Activated naive CD4-positive, alpha-beta T cell treated with anti-CD3 and anti-CD28 coated beads, Interleukin-2, amount 50 U/mL, for 16 hours (primary cell): Measurements from ENCODE around the gene LAMA5.

ENCODE experiments used
- DNase-seq: peaks from one replicate; pipeline ENCODE4 v3.0.0-alpha.2; 2020

Gene LAMA5

DNA sequence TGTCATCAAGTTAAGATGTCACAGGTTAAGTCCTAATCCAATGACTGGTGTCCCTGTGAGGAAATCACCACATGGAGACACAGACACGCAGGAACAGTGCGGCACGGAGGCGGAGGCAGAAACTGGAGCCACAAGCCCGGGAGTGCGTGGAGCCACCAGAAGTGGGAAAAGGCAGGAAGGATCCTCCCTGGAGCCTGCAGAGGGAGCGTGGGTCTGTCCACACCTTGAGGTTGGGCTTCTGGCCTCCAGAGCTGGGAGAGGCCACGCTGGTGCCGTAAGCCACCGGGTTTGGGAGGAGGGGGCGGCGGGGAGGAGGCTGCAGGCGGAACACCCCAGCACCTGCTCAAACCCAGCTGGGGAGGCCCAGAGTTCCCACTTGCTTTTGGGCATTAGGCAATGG lies 36.2 kb upstream of the LAMA5 start:
- DNase-seq: no peak

DNA sequence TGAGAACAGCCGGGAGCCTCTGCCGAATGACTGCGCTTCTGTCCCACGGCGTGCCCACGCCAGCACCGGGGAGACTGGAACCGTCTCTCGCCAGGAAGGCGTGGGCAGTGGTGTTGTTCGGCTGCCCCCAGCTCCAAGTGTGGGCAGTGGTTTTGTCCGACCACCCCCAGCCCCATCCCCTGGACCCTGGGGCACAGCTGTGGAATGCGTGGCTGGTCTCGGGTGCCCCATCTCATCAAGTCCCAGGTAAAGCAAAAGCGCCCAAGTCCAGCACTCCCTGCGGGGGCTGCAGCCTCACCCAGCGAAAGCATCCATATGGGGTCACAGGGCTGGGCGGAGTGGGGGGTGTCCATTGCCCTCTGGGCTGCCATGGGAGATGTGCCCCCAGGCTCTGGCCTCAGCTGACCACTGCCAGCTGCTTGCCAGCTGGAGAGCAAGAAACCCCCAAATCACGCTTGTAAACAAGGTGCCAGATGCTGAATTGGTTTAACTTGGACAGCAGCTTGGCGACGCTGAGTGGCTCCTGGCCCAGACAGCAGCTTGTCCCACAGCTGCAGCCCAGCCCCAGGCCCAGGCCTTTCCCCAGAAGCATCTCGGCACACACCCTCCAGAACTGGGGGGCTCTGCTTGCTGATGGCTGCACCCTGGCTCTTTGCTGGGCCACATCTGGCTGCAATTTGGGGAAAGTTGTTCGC lies 35.5 kb upstream of the LAMA5 start:
- DNase-seq: no peak

DNA sequence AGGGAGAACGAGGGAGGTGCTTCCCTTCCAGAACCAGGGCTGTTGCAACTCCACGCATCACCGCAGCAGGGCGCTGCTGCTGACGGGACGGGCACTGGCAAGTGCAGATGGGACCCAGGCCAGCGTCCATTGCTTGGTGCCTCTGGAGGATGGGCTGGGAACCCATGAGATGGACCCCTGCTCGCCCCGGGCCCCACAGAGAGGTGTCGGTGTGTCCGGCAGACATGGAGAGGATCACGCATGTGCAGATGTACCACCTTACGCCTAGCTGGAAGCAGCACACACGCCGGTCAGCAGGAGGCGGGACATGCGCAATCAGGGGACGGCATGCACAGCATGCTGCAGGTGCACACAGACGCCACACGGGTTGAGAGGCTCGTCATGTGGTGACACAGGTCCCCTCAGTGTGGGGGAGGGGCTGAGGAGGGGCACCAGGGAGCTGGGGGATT lies 34.2 kb upstream of the LAMA5 start:
- DNase-seq: no peak

DNA sequence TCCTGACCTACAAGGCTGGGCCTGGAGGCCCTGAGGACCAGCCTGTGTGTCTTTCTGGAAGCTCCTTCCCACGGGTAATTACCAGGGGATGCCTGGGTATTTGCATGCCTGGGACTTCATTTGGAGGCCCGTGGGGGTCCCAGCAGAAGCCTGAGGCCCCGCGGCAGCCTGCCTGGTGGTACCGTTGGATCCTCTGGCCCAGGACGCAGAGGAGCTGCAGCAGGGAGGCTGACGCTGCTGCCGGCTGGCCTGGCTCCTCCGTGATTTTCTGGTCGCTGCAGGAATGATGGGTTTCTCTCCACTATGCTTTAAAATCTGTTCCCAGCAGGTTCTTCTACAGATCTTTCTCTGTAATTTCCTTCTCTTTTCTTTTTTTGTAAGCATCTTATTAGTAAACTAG lies 33.4 kb upstream of the LAMA5 start:
- DNase-seq: no peak

DNA sequence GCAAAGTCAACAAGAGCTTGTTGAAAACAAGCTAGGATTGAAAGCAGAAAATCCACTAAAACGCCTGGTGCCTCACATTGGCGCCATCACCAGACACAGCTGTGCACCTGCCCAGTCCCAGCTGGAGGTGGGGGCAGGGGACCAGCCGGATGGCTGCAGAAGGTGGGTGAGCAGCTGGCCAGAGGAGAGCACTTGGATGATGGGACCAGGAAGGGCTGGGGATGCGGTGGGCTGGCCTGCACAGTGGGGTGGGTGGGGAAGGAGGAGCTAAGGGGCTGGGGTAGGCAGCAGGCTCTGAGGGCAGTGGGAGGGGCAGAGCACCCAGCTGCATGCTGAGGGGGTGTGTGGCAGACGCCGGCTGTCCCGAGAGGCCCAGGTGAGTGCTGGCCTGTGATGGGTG lies 32.9 kb upstream of the LAMA5 start:
- DNase-seq: no peak

DNA sequence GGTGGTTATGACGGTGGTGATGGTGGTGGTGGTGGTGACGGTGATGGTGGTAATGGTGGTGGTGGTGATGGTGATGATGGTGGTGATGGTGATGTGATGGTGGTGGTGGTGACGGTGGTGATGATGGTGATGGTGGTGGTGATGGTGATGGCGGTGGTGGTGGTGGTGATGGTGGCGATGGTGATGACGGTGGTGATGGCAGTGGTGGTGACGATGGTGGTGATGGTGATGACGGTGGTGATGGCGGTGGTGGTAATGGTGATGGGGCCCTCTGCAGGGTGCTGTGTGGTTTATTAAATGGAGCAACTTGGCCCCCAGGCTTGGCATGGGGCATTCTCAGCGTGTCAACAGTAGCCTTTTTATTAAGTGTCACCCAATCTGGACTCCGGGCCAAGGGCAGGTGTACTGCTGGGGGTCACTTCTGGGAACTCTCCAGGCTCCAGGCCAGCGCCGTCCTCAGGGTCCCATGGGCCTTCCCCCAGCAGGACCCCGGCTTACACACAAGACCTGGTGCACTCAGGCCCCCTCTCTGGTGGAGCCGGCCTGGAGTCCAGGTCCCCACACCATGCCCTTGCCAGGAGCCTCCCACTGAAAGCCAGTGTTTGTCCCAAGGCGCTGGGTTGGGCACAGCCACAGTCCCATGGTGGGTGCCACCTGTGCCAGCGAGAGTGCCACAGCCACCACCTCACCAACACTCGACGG lies 31.2 kb upstream of the LAMA5 start:
- no peak for DNase-seq

DNA sequence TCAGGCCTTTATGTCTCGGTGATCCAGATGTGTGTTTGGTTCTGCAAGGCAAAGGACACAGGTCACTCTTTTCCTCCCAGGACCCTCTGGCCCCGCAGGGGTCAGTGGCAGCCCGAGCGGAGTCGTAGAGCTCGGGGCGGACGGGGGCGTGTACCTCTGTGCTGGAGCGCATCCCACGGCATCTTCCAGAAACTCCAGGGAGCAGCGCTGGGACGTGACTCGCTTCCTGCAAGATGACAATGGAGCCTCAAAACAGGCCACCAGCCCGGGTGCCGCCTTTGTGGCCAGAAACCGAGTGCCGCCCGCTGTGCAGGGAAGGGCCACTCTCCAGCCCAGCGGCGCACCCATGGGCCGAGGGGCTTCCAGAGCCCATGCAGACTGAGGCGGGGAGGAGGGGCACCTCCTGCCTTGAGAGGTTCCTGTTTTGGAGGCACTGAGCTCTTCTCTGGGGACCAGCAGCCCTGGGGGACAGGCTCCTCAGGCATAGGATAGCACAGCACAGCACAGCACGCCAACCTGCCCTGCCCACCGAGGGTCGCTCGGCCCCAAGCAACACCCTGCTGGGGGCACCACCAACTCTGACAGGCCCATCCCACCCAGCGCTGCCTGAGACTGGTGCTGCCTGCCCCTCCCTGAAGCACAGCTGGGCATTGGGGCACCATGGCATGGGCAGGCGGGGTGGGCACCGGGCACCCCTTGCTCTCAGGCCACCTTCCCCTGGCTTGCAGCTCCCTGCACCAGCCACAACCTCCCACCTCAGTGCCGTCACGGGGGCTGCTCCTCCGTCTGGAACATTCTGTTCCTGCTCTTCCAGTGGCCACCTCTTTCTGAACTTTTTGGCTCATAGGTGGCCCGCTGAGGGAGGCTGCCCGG lies 29.5 kb upstream of the LAMA5 start:
- no peak for DNase-seq

DNA sequence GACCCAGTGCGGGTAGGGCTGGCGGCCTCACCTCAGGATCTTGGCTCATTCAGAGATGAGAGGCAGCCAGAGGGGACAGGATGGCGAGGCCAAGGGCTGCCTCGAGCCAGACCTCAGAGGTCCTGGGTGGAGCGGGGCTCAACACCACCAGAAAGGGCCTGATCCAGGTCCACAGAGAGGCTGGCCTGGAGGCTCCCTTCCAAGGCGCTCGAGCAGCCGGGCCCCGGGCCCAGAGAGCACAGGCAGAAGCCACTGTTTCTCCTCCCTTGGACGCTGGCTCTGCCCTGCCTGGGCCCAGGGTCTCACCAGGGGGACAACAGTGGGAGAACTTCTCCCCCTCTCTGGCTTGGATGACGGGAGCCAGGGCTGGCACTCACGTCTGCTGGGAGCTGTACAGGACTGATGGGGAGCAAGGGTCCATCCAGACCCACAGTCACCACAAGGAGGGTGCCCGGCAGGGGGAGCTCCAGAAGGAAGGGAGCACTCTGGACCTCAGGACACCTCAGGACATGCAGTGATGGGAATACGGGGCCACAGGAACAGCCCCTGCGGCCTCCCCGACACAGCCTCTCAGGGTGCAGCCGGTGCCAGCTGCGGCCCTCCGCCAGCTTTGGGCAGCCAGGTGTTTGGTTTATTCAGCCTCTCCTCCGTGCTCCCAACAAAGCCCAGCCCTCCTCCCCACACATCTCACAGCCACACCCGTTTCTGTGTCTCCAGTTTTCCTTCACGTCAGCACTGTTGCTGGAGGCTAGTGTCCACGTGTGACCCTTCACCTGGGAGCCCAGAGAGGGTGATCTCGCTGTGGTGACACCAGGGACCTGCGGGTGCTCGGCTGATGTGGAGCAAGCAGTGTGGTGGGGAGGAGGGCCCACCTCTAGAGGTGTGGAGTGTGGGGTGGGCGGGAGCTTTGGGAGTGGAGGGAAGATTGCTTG lies 28.5 kb upstream of the LAMA5 start:
- no peak for DNase-seq

DNA sequence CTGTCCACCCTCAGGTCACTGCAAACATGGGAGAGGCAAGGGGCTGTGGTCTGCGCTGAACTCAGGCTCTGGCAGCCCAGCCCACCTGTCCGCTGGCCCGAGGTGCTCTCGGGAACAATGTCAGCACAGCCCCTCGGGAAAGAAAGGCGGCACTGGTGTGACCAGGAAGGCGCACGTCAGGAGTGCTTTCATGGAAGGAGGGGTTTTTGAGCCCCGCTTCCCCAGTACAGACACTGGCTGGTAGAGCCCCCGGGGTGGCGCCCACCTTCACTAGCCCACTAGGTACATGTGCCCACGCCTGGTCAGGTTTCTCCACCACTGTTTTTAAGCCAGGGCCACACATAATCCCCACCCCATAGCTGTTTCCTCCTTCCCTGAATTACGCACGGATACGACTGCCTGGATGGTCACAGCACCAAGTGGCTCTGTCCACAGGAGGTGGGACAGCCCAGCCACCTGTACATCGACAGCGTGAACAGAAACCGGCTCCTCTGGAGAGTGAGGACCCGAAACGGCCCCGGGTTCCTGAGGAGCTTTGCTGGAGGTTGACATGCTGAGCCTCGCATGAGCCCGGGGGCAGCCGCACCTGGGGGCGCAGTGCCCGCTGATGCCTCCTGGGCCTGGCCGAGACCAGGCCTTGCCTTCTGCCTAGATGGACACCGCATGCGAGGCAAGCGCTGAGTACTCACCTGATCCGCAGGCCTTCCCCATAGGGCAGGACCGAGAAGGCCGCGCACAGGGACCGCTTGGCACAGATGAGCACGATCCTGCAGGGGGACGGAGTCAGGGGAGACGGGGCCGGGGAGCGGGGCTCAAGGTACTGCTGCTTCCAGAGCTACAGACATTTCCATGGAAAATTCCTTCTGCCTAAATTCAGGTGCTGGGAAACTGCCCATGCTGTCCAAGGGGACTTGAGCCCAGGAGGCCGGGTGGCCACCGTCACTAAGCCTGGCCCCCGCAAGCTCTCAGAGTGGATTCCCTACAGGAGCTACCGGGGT lies 27.4 kb upstream of the LAMA5 start:
- no peak for DNase-seq

DNA sequence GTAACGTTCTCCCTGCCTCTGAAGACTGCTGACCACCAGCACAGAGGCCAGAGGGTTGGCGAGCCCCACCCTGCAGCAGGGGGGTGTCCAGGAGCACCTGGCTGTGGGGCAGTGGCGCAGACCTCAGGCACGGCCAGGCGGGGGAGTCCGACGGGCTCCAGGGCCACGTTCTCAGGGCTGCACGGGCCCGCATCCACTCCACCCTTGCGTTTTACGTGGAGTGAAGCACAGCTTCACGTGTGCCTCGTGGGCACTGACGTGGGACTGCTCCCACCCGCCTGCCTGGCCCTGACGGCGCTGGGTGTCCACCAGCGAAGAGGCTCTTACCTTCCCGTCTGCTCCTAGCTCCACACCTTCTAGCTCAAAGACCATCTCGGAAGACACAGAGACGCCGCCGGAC lies 26.7 kb upstream of the LAMA5 start:
- DNase-seq: no peak

DNA sequence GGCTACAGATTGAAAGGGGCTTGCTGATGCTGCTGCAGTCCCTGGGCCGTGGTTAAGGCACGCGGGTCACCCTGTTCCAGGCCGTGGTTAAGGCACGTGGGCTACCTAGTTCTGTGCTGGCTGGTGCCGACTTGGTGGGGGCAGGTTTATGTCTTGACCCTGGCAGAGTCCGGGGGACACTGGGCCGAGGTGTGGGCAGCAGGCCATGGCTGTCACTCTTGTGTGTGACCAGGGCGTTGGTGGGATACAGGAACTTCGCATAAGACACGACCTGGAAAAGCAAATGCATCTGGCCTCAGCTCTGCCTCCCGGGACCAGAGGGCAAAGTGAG lies 26.2 kb upstream of the LAMA5 start:
- no peak for DNase-seq

DNA sequence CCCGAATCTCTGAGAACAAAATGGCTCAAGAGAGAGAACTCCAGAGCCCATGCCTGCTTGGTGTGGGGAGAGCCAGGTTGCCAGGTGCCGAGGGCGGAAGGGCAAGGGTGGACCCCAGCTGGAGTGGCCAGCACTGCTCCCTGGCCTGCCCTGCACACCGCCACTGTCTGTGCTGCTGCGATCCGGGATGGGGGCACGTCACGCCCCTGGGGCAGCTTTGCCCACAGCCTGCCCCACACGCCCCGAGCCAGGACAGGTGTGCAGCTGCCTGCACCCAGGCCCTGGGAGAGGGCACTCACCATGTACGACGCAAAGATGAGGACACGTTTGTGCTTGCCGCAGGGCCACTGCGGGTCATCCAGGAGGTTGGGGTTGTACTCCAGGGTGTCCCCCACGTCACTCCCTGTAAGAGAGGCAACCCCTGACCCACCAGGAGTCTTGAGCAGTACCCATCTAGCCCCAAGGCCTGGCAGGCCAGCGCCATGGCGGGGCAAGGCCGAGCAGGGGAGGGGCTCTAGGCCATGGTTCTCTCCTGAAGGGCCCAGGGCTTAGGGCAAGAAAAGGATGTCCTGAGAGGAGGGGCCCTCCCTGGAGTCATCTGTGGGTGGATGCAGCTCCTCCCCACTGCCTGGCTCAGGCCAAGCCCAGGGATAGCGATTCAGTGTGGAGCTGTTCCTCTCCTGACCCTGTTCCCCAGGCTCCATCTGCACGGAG lies 25.7 kb upstream of the LAMA5 start:
- no peak for DNase-seq

DNA sequence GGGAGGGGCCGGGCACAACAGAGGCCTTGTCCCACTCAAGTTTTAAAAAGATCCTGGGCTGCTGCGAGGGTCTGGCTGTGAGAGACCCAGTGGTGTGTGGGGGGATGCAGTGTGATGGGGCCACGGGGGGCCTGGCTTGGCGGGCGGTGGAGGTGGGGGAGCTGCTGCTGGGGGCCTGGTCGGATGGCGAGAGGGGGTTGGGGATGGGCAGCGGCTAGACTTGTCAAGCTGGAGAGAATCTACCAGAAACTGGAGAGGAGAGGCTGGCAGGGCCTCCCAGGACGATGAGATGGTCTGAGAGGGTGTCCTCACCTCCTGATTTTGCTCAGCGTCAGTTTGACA lies 24.9 kb upstream of the LAMA5 start:
- no peak for DNase-seq

DNA sequence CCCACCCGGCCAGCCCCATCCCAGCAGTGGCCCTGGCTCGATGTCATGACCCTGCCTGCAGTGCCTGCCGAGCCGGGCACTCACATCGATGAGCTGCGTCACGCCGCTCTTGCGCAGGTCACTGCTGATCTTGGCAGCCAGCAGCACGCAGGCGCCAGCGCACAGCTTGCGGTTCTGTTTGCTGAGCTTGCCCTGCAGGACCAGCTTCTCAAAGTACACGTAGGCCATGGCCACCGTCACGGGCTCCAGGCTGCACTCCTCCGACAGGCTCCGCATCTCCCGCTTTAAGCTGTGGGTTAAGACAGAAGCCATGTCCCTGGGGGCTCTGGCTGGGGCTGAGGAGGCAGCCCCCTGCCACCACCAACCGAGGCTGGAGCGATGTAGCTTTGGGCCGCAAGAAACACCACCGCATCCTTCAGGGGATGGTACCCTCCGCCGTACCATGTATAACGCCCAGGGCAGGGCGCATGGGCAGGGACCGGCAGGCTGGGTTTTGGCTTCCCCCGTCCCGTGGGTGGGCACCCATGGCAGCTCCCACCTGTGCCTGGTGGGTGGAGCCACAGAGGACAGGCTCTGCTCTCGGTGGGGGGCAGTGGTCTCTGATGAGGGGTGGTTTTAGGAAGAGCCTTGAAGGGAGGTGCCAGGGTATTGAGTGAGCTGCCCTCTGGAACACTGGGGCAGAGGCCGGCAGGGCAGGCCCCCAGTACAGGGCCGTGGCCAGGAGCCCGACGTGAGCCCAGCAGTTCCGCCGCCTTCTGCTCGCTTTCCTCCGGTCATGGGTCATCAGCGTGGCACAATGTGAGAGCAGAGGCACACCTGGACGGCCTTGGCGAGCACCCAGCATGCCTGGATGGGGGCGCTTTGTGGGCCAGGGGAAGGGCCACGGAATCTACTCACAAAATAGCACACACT lies 24.3 kb upstream of the LAMA5 start:
- DNase-seq: no peak

DNA sequence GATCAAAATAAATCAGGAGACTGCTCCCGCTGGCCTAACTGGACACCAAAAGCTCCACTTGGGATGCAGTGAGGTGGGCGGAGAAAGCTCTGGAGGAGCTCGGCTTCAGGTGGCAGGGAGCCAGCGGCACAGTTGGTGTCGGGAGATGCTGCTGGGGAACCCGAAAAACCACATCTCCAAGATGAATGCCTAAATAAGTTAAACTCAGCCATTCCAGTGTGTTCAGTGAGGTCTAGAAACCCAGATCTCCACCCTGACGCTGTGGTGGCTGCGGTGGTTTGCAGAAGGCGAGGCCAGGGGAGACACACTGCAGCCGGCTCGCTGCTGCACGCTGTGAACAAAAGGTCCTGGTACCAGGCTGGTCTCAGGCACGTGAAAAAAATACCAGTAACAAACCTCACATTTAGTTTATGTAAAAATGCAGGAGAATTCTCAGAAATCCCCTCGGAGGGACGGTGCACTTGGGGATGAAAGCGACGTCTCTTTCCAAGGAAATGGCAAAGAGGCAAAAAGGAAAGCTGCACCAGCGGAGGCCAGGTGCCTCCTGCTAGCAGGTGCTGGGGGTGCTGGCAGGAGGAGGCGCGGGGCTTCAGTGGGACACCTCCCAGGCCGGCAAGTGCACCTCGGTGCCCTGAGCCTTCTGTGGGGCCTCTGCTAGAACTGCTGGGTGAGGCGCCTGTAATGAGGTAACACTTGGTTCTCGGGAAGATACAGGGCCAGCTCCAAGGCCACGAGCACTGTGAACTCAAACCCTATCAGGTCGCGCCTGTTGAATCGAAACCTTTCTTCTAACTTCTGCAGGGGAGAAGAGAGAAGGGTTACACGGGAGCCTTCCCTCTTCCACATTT lies 23.4 kb upstream of the LAMA5 start:
- no peak for DNase-seq

DNA sequence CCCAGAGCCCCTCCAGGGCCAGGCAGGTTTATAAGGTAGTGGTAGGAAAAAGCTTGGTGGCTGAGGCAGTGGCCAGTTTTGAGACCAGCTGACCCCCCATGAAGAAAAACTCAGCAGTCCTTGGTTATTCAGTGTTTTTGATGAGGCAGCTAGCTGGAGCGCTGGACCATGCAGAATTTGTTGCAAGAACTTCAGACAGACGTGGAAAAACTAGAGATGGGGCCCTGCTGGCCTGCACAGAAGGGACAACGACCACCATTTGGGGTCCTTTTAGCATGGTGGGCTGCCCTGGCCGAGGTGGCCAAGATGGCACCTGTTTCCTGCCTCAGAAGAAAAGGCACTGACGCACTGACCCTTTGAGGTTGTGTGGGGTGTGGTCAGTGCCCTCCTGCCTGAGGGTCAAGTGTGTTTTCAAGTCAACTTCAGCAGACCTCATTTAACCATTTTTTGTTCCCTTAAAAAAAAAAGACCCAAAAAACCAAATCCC lies 22.5 kb upstream of the LAMA5 start:
- DNase-seq: no peak

DNA sequence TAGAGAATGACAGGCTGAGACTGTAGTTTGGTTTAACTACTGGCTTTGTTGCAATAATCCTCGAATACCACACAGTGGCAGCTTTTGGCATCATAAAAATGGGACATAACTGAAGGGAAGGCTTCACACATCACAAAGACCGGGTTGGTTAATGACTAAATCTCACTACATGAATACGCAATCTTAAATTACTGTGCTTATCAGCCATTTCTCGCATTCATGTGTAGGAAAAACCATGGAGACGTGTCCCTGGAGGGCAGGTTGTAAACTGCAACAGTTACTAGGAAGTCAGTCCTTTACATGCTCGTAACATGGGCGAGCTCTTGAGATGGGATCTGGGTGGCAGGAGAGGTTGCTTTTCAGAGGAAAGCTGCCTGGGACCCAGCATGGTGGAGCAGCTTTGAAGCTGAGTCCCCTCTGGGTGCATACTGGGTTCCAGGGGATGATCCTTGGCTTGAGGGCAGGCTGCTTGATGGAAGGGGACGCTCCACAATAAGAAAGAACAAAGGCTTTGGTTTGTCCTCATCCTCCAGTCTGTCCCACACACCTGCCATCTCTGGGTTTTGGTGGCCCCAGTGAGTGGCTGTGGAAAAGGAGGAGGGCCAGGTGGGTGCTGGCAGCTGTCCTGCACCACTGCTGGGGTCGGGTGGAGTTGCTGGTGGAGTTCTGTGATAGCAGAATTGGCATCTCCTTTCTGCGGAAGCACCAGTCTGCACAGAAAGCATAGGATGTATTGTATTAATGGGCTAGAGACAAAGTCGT lies 21.9 kb upstream of the LAMA5 start:
- no peak for DNase-seq
